HEK293 (cell line): Measurements from ENCODE around the gene PLCB1.

Source experiments
- CTCF ChIA-PET: fragments of 350-600 bp; formaldehyde crosslinking; extraction: SDS; loops from one replicate; lab custom pipeline; 2021; ENCODE audit warnings: antibody characterized with exemption; lab: Yijun Ruan, JAX
- POLR2A ChIA-PET: fragments of 300-600 bp; formaldehyde crosslinking; extraction: SDS; loops from one replicate; lab custom pipeline; 2020; ENCODE audit warnings: antibody characterized with exemption, inconsistent platforms; lab: Yijun Ruan, JAX
- H3K27ac ChIP-seq: fragments of 200-500 bp; sonication (Bioruptor generic); 2 replicates; pipeline ENCODE4 v1.5.1; 2014; ENCODE audit warnings: low read depth, low read length, control low read depth, inconsistent platforms; ENCODE audit errors: extremely low read depth
- H3K36me3 ChIP-seq, 2 experiments: fragments of 200-500 bp in 1 of 2; sonication (Bioruptor generic) in 1 of 2; 1 replicate in 1 of 2; 2 replicates in 1 of 2; pipeline ENCODE4 v1.5.1; 2014 to 2017; ENCODE audit warnings: inconsistent platforms in 2 of 2, low read length in 2 of 2; ENCODE audit not compliant: control insufficient read depth in 2 of 2, insufficient read depth in 1 of 2
- H3K4me1 ChIP-seq: fragments of 200-500 bp; sonication (Bioruptor generic); 2 replicates; pipeline ENCODE4 v1.5.1; 2014; ENCODE audit warnings: mild to moderate bottlenecking, low read length, inconsistent platforms; ENCODE audit not compliant: control insufficient read depth, insufficient read depth
- H3K4me3 ChIP-seq: 2 replicates; pipeline ENCODE4 v1.5.1; 2011; ENCODE audit warnings: low read depth, mild to moderate bottlenecking, control low read depth, low read length, moderate library complexity
- H3K9me3 ChIP-seq: fragments of 200-500 bp; sonication (Bioruptor generic); 2 replicates; pipeline ENCODE4 v1.5.1; 2014; ENCODE audit warnings: low read depth, low read length, inconsistent platforms; ENCODE audit not compliant: control insufficient read depth, insufficient read depth
- GLI2 ChIP-seq: fragments of 450-650 bp; formaldehyde crosslinking; IDR thresholded peaks from 2 replicates; pipeline ENCODE4; 2017; ENCODE audit warnings: missing biosample characterization, missing genetic modification characterization, low read depth, borderline replicate concordance
- HOXA7 ChIP-seq: sonication (generic); formaldehyde crosslinking; IDR thresholded peaks from 2 replicates; pipeline ENCODE4 v1.8.1; 2022; ENCODE audit warnings: missing genetic modification reagents, borderline replicate concordance
- KLF16 ChIP-seq: fragments of 450-650 bp; formaldehyde crosslinking; IDR thresholded peaks from 2 replicates; pipeline ENCODE4 v1.5.1; 2017; ENCODE audit warnings: missing biosample characterization, missing genetic modification characterization
- KLF9 ChIP-seq: fragments of 450-650 bp; formaldehyde crosslinking; IDR thresholded peaks from 2 replicates; pipeline ENCODE4 v1.5.1; 2016; ENCODE audit warnings: missing biosample characterization, missing genetic modification characterization, low read depth
- MZF1 ChIP-seq: fragments of 450-650 bp; formaldehyde crosslinking; IDR thresholded peaks from 2 replicates; pipeline ENCODE4 v1.5.1; 2017; ENCODE audit warnings: missing biosample characterization, missing genetic modification characterization, borderline replicate concordance
- YY1 ChIP-seq: fragments of 450-650 bp; formaldehyde crosslinking; IDR thresholded peaks from 2 replicates; pipeline ENCODE4 v1.5.1; 2018; ENCODE audit warnings: missing biosample characterization, missing genetic modification characterization
- ZNF184 ChIP-seq: fragments of 450-650 bp; IDR thresholded peaks from 2 replicates; pipeline ENCODE4 v1.5.1; 2018; ENCODE audit warnings: missing biosample characterization, mild to moderate bottlenecking, missing genetic modification characterization
- ZNF350 ChIP-seq: fragments of 450-650 bp; formaldehyde crosslinking; IDR thresholded peaks from 2 replicates; pipeline ENCODE4 v1.5.0; 2017; ENCODE audit warnings: missing biosample characterization, mild to moderate bottlenecking, missing genetic modification characterization
- ZNF501 ChIP-seq: fragments of 450-650 bp; formaldehyde crosslinking; IDR thresholded peaks from 2 replicates; pipeline ENCODE4 v1.5.1; 2016; ENCODE audit warnings: missing biosample characterization, missing genetic modification characterization
- ZNF549 ChIP-seq: fragments of 450-650 bp; IDR thresholded peaks from 2 replicates; pipeline ENCODE4 v1.5.1; 2018; ENCODE audit warnings: missing biosample characterization, missing genetic modification characterization, mild to moderate bottlenecking, inconsistent platforms, moderate library complexity
- ZNF654 ChIP-seq: fragments of 450-650 bp; formaldehyde crosslinking; IDR thresholded peaks from 2 replicates; pipeline ENCODE4 v1.5.1; 2016; ENCODE audit warnings: low read depth, missing biosample characterization, missing genetic modification characterization
- TF ChIP-seq, protein P1 (sequence below): fragments of 450-650 bp; formaldehyde crosslinking; IDR thresholded peaks from 2 replicates; pipeline ENCODE4 v1.5.1; 2016; ENCODE audit warnings: missing biosample characterization, missing genetic modification characterization
- TF ChIP-seq, protein P2 (sequence below): fragments of 450-650 bp; formaldehyde crosslinking; IDR thresholded peaks from 2 replicates; pipeline ENCODE4 v1.5.1; 2016; ENCODE audit warnings: missing biosample characterization, missing genetic modification characterization
- TF ChIP-seq, protein P3 (sequence below): fragments of 450-650 bp; formaldehyde crosslinking; IDR thresholded peaks from 2 replicates; pipeline ENCODE4 v1.5.1; 2017; ENCODE audit warnings: missing biosample characterization, missing genetic modification characterization
- TF ChIP-seq, protein P4 (sequence below): fragments of 450-650 bp; formaldehyde crosslinking; IDR thresholded peaks from 2 replicates; pipeline ENCODE4 v1.5.1; 2016; ENCODE audit warnings: missing biosample characterization, missing genetic modification characterization
- TF ChIP-seq, protein P5 (sequence below): fragments of 450-650 bp; formaldehyde crosslinking; IDR thresholded peaks from 2 replicates; pipeline ENCODE4 v1.5.1; 2017; ENCODE audit warnings: missing biosample characterization, missing genetic modification characterization
- TF ChIP-seq, protein P6 (sequence below): fragments of 450-650 bp; IDR thresholded peaks from 2 replicates; pipeline ENCODE4 v1.5.1; 2018; ENCODE audit warnings: missing biosample characterization, mild to moderate bottlenecking, missing genetic modification characterization
- TF ChIP-seq, protein P7 (sequence below): fragments of 450-650 bp; formaldehyde crosslinking; IDR thresholded peaks from 2 replicates; pipeline ENCODE4 v1.5.1; 2017; ENCODE audit warnings: missing biosample characterization, missing genetic modification characterization

Gene PLCB1

DNA sequence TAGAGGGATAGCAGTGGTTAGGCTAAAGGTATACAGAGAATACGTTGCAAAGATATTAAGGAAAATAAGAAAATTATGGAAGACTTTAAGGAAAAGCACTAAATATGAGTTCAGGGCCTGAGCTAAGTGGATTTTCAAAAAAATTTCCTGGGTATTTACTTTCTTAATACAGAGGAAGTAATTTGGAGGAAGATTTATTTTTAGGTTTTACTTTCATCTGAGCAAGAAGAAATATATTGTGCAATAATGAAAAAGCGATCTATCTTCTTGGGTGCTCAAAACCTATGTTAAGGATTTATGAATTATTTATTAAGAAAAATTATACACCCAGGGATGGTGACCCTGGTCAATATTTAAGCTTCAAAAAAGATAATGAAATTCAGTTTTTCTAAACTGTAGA is 224.7 kb downstream of the PLCB1 start:
- POLR2A ChIA-PET = no interaction called here

DNA sequence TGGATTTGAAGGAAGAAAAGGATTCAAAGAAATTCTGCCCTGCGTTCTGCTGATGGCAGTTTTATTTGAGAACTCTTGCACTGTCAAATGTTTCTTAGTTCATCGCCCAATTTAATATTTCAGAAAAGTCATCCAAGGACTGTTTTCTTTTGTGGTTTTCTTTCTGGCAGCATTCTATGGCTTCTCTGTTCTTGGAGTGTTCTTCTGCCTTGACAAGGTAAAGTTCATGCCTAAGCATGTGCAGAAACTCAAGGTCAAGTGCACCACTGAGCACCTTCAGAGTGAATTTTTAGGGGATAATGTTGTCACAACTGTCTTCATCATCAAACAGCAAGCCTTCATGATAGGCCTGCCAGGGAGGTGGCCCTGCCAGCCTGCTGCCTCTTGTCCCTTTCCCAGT is 225.6 kb downstream of the PLCB1 start:
- Histone ChIP-seq H3K36me3 (no peaks in the 10 kb centered on the region), H3K27ac (no peak overlapping the region), H3K4me3 (no peak overlapping the region), H3K9me3 (no peaks in the 10 kb centered on the region), H3K4me1 (no peaks in the 10 kb centered on the region; the same call in 1 of the 2 replicates)
- CTCF ChIA-PET = no interaction called here
- POLR2A ChIA-PET = no interaction called here
- no peak for TF ChIP-seq KLF9
- no peak for TF ChIP-seq YY1 (tag by site-specific recombination)

More for the DNA sequence above, 224.7 kb downstream of the PLCB1 start:
- no peak overlapping the region for H3K27ac ChIP-seq
- TF ChIP-seq, protein P1, sequence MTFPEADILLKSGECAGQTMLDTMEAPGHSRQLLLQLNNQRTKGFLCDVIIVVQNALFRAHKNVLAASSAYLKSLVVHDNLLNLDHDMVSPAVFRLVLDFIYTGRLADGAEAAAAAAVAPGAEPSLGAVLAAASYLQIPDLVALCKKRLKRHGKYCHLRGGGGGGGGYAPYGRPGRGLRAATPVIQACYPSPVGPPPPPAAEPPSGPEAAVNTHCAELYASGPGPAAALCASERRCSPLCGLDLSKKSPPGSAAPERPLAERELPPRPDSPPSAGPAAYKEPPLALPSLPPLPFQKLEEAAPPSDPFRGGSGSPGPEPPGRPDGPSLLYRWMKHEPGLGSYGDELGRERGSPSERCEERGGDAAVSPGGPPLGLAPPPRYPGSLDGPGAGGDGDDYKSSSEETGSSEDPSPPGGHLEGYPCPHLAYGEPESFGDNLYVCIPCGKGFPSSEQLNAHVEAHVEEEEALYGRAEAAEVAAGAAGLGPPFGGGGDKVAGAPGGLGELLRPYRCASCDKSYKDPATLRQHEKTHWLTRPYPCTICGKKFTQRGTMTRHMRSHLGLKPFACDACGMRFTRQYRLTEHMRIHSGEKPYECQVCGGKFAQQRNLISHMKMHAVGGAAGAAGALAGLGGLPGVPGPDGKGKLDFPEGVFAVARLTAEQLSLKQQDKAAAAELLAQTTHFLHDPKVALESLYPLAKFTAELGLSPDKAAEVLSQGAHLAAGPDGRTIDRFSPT (tag by site-specific recombination) = no peak
- TF ChIP-seq, protein P2, sequence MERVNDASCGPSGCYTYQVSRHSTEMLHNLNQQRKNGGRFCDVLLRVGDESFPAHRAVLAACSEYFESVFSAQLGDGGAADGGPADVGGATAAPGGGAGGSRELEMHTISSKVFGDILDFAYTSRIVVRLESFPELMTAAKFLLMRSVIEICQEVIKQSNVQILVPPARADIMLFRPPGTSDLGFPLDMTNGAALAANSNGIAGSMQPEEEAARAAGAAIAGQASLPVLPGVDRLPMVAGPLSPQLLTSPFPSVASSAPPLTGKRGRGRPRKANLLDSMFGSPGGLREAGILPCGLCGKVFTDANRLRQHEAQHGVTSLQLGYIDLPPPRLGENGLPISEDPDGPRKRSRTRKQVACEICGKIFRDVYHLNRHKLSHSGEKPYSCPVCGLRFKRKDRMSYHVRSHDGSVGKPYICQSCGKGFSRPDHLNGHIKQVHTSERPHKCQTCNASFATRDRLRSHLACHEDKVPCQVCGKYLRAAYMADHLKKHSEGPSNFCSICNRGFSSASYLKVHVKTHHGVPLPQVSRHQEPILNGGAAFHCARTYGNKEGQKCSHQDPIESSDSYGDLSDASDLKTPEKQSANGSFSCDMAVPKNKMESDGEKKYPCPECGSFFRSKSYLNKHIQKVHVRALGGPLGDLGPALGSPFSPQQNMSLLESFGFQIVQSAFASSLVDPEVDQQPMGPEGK = no peak
- TF ChIP-seq GLI2 (tag by site-specific recombination) = no peak
- no peak for TF ChIP-seq ZNF350
- TF ChIP-seq, protein P3, sequence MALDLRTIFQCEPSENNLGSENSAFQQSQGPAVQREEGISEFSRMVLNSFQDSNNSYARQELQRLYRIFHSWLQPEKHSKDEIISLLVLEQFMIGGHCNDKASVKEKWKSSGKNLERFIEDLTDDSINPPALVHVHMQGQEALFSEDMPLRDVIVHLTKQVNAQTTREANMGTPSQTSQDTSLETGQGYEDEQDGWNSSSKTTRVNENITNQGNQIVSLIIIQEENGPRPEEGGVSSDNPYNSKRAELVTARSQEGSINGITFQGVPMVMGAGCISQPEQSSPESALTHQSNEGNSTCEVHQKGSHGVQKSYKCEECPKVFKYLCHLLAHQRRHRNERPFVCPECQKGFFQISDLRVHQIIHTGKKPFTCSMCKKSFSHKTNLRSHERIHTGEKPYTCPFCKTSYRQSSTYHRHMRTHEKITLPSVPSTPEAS (tag by site-specific recombination) = no peak
- TF ChIP-seq, protein P4, sequence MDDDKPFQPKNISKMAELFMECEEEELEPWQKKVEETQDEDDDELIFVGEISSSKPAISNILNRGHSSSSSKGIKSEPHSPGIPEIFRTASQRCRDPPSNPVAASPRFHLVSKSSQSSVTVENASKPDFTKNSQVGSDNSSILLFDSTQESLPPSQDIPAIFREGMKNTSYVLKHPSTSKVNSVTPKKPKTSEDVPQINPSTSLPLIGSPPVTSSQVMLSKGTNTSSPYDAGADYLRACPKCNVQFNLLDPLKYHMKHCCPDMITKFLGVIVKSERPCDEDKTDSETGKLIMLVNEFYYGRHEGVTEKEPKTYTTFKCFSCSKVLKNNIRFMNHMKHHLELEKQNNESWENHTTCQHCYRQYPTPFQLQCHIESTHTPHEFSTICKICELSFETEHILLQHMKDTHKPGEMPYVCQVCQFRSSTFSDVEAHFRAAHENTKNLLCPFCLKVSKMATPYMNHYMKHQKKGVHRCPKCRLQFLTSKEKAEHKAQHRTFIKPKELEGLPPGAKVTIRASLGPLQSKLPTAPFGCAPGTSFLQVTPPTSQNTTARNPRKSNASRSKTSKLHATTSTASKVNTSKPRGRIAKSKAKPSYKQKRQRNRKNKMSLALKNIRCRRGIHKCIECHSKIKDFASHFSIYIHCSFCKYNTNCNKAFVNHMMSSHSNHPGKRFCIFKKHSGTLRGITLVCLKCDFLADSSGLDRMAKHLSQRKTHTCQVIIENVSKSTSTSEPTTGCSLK (tag by site-specific recombination) = no peak
- TF ChIP-seq, protein P5, sequence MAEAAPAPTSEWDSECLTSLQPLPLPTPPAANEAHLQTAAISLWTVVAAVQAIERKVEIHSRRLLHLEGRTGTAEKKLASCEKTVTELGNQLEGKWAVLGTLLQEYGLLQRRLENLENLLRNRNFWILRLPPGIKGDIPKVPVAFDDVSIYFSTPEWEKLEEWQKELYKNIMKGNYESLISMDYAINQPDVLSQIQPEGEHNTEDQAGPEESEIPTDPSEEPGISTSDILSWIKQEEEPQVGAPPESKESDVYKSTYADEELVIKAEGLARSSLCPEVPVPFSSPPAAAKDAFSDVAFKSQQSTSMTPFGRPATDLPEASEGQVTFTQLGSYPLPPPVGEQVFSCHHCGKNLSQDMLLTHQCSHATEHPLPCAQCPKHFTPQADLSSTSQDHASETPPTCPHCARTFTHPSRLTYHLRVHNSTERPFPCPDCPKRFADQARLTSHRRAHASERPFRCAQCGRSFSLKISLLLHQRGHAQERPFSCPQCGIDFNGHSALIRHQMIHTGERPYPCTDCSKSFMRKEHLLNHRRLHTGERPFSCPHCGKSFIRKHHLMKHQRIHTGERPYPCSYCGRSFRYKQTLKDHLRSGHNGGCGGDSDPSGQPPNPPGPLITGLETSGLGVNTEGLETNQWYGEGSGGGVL (tag by site-specific recombination) = no peak
- H3K4me3 ChIP-seq = no peak overlapping the region
- H3K36me3 ChIP-seq = no peaks in the 10 kb centered on the region
- CTCF ChIA-PET = interaction anchor here (0.5 to 1.4 kb wide), 4 partner anchors 32 to 208 kb away, joined by 3 to 6 read pairs (median 3); no protein-coding TSS in a partner anchor
- H3K4me1 ChIP-seq = no peaks in the 10 kb centered on the region; the same call in 1 of the 2 replicates
- H3K9me3 ChIP-seq = no peaks in the 10 kb centered on the region

DNA sequence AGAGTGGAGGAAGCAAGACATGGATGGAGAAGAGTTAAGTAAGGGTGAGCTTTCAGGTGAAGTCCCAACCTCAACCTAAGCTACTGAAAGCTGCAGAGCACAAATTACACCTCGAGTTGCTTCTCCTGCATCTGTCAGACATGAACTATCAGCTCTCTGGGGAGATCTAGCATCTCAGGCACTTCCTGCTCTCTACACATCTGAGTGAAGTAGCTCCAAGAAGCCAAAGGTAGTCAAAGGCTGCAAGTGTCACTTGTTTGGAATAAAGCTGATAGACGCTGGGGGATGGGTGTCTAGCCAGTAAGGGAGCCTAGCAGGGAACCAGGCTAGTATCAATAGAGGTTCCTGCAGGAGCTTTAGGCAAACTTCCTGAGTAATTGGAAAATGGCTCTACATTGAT is 228.0 kb downstream of the PLCB1 start:
- Histone ChIP-seq H3K27ac (no peak overlapping the region), H3K9me3 (no peaks in the 10 kb centered on the region), H3K36me3 (no peaks in the 10 kb centered on the region), H3K4me3 (no peak overlapping the region), H3K4me1 (no peaks in the 10 kb centered on the region; the same call in 1 of the 2 replicates)
- ChIA-PET POLR2A (no interaction called here), CTCF (interaction anchor here (0.6 to 1.3 kb wide), 2 partner anchors 53 to 156 kb away, joined by 3 read pairs; no protein-coding TSS in a partner anchor)
- TF ChIP-seq, protein P6, sequence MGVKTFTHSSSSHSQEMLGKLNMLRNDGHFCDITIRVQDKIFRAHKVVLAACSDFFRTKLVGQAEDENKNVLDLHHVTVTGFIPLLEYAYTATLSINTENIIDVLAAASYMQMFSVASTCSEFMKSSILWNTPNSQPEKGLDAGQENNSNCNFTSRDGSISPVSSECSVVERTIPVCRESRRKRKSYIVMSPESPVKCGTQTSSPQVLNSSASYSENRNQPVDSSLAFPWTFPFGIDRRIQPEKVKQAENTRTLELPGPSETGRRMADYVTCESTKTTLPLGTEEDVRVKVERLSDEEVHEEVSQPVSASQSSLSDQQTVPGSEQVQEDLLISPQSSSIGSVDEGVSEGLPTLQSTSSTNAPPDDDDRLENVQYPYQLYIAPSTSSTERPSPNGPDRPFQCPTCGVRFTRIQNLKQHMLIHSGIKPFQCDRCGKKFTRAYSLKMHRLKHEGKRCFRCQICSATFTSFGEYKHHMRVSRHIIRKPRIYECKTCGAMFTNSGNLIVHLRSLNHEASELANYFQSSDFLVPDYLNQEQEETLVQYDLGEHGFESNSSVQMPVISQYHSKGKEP (tag by site-specific recombination) = no peak
- TF ChIP-seq MZF1 (tag by site-specific recombination) = no peak
- no peak for TF ChIP-seq HOXA7 (CRISPR knock-in tag)
- TF ChIP-seq ZNF549 (tag by site-specific recombination) = no peak
- no peak for TF ChIP-seq KLF16
- TF ChIP-seq, protein P7, sequence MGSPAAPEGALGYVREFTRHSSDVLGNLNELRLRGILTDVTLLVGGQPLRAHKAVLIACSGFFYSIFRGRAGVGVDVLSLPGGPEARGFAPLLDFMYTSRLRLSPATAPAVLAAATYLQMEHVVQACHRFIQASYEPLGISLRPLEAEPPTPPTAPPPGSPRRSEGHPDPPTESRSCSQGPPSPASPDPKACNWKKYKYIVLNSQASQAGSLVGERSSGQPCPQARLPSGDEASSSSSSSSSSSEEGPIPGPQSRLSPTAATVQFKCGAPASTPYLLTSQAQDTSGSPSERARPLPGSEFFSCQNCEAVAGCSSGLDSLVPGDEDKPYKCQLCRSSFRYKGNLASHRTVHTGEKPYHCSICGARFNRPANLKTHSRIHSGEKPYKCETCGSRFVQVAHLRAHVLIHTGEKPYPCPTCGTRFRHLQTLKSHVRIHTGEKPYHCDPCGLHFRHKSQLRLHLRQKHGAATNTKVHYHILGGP = no peak
- no peak for TF ChIP-seq ZNF654 (tag by site-specific recombination)
- TF ChIP-seq ZNF501 (tag by site-specific recombination) = no peak
- TF ChIP-seq ZNF184 (tag by site-specific recombination) = no peak
